GM19193 (cell line): ENCODE data around the gene ERVFRD-1.

Experiments used
- POLR2A ChIP-seq: IDR thresholded peaks from 4 replicates; pipeline ENCODE4 v1.6.1; 2011; ENCODE audit not compliant: insufficient read depth, insufficient read length; ENCODE audit errors: extremely low read depth

The ERVFRD-1 gene

GRCh38 chr6:11078266-11078665, 33.3 kb downstream of the ERVFRD-1 start:
- no peak for TF ChIP-seq POLR2A

- no peak for TF ChIP-seq POLR2A
Measured at GRCh38 chr6:11076540-11076939, 35.0 kb downstream of the ERVFRD-1 start.

- TF ChIP-seq POLR2A, result no peak
Measured at GRCh38 chr6:11072101-11072500, 39.4 kb downstream of the ERVFRD-1 start.

- TF ChIP-seq POLR2A, result no peak
Measured at GRCh38 chr6:11069760-11070159, 41.8 kb downstream of the ERVFRD-1 start.

GRCh38 chr6:11067348-11067747, 44.2 kb downstream of the ERVFRD-1 start:
- TF ChIP-seq POLR2A, result no peak

- no peak for TF ChIP-seq POLR2A
Measured at GRCh38 chr6:11066505-11067347, 44.8 kb downstream of the ERVFRD-1 start.

- no peak for TF ChIP-seq POLR2A
Measured at GRCh38 chr6:11065436-11066202, 45.9 kb downstream of the ERVFRD-1 start.

- no peak for TF ChIP-seq POLR2A
Measured at GRCh38 chr6:11064836-11065235, 46.7 kb downstream of the ERVFRD-1 start.

- TF ChIP-seq POLR2A, result no peak
Measured at GRCh38 chr6:11062715-11063114, 48.8 kb downstream of the ERVFRD-1 start.

- TF ChIP-seq POLR2A, result no peak
Measured at GRCh38 chr6:11062083-11062482, 49.4 kb downstream of the ERVFRD-1 start.

GRCh38 chr6:11058406-11058805, 53.1 kb downstream of the ERVFRD-1 start:
- no peak for TF ChIP-seq POLR2A

GRCh38 chr6:11056871-11057270, 54.7 kb downstream of the ERVFRD-1 start:
- TF ChIP-seq POLR2A, result no peak

- no peak for TF ChIP-seq POLR2A
Measured at GRCh38 chr6:11055127-11055627, 56.3 kb downstream of the ERVFRD-1 start.

- no peak for TF ChIP-seq POLR2A
Measured at GRCh38 chr6:11054722-11055121, 56.8 kb downstream of the ERVFRD-1 start.

- no peak for TF ChIP-seq POLR2A
Measured at GRCh38 chr6:11053307-11053706, 58.2 kb downstream of the ERVFRD-1 start.
